HUES64 (cell line): ENCODE results near the gene GGN.
"Not testable (repeated sequence)": the region's sequence is repeated elsewhere in the genome, so short reads cannot be mapped to it uniquely, and the experiment has no call there.

ENCODE experiments used
- H3K27ac ChIP-seq: 2 replicates; pipeline ENCODE4 v1.7.0; 2013; ENCODE audit warnings: low read depth, low read length, inconsistent platforms
- H3K27me3 ChIP-seq: 2 replicates; pipeline ENCODE4 v1.6.1; 2013; ENCODE audit warnings: mild to moderate bottlenecking, low read length; ENCODE audit not compliant: insufficient read depth
- H3K36me3 ChIP-seq: 2 replicates; pipeline ENCODE4 v1.6.1; 2013; ENCODE audit warnings: mild to moderate bottlenecking, low read length; ENCODE audit not compliant: insufficient read depth
- H3K4me1 ChIP-seq: 2 replicates; pipeline ENCODE4 v1.6.1; 2013; ENCODE audit warnings: mild to moderate bottlenecking, low read length, moderate library complexity; ENCODE audit not compliant: insufficient read depth
- H3K4me3 ChIP-seq: 2 replicates; pipeline ENCODE4 v1.5.1; 2013; ENCODE audit warnings: mild to moderate bottlenecking, low read length, moderate library complexity
- H3K9ac ChIP-seq: 2 replicates; pipeline ENCODE4 v1.6.1; 2013; ENCODE audit warnings: mild to moderate bottlenecking, low read depth, low read length
- H3K9me3 ChIP-seq: 2 replicates; pipeline ENCODE4 v1.6.1; 2013; ENCODE audit warnings: low read depth, low read length; ENCODE audit not compliant: insufficient read depth
- WGBS: fragments of 150-250, 120-280 bp; methylation state at CpG from one replicate; pipeline ENCODE4 v1.1.7; 2013; ENCODE audit warnings: missing lambda C conversion rate; 5-methylcytosine and 5-hydroxymethylcytosine counted together

GGN gene

GRCh38 chr19:38360351-38360750, 27.5 kb downstream of the GGN start:
- Histone ChIP-seq H3K9me3 (peaks cover 5% of the 10 kb centered on the region), H3K9ac (no peak overlapping the region), H3K4me3 (no peak overlapping the region), H3K27ac (no peak overlapping the region), H3K36me3 (no peaks in the 10 kb centered on the region), H3K27me3 (peaks cover 43% of the 10 kb centered on the region), H3K4me1 (no peaks in the 10 kb centered on the region)
- 89% methylated on average over 9 of the region's 9 CpGs for WGBS

- H3K27ac ChIP-seq: no peak overlapping the region
- no peaks in the 10 kb centered on the region for H3K36me3 ChIP-seq
- peaks cover 43% of the 10 kb centered on the region for H3K27me3 ChIP-seq
- H3K9ac ChIP-seq: no peak overlapping the region
- no peaks in the 10 kb centered on the region for H3K4me1 ChIP-seq
- 68% methylated on average over 17 of the region's 18 CpGs for WGBS
- no peak overlapping the region for H3K4me3 ChIP-seq
- H3K9me3 ChIP-seq: no peaks in the 10 kb centered on the region
Measured at GRCh38 chr19:38359242-38360021, 28.4 kb downstream of the GGN start.

- H3K9me3 ChIP-seq: no peaks in the 10 kb centered on the region
- H3K27ac ChIP-seq: no peak overlapping the region
- no peaks in the 10 kb centered on the region for H3K36me3 ChIP-seq
- WGBS: 71% methylated on average over 5 of the region's 5 CpGs
- H3K27me3 ChIP-seq: peaks cover 43% of the 10 kb centered on the region
- H3K9ac ChIP-seq: no peak overlapping the region
- no peak overlapping the region for H3K4me3 ChIP-seq
- H3K4me1 ChIP-seq: no peaks in the 10 kb centered on the region
Measured at GRCh38 chr19:38358071-38358470, 29.8 kb downstream of the GGN start.

GRCh38 chr19:38355728-38356725, 31.8 kb downstream of the GGN start:
- H3K36me3 ChIP-seq: no peaks in the 10 kb centered on the region
- H3K9me3 ChIP-seq: no peaks in the 10 kb centered on the region
- H3K27me3 ChIP-seq: peaks cover 36% of the 10 kb centered on the region
- no peak overlapping the region for H3K9ac ChIP-seq
- H3K27ac ChIP-seq: no peak overlapping the region
- no peaks in the 10 kb centered on the region for H3K4me1 ChIP-seq
- H3K4me3 ChIP-seq: no peak overlapping the region
- WGBS: 90% methylated on average over 16 of the region's 16 CpGs

- Histone ChIP-seq H3K9ac (no peak overlapping the region), H3K4me3 (no peak overlapping the region), H3K27ac (no peak overlapping the region), H3K27me3 (peaks cover 5% of the 10 kb centered on the region), H3K4me1 (no peaks in the 10 kb centered on the region), H3K36me3 (no peaks in the 10 kb centered on the region), H3K9me3 (no peaks in the 10 kb centered on the region)
- WGBS: 88% methylated on average over 7 of the region's 8 CpGs
Measured at GRCh38 chr19:38352611-38353010, 35.2 kb downstream of the GGN start.

GRCh38 chr19:38351865-38352395, 35.9 kb downstream of the GGN start:
- Histone ChIP-seq H3K9ac (no peak overlapping the region; the same call in 1 of the 2 replicates), H3K27ac (no peak overlapping the region), H3K36me3 (no peaks in the 10 kb centered on the region), H3K9me3 (no peaks in the 10 kb centered on the region), H3K27me3 (peaks cover 3% of the 10 kb centered on the region; the same call in 1 of the 2 replicates), H3K4me1 (no peaks in the 10 kb centered on the region), H3K4me3 (no peak overlapping the region)
- WGBS: 78% methylated on average over 9 of the region's 9 CpGs

- no peaks in the 10 kb centered on the region for H3K36me3 ChIP-seq
- H3K4me1 ChIP-seq: no peaks in the 10 kb centered on the region
- 92% methylated on average over 3 of the region's 3 CpGs for WGBS
- no peaks in the 10 kb centered on the region for H3K27me3 ChIP-seq
- no peaks in the 10 kb centered on the region for H3K9me3 ChIP-seq
- no peak overlapping the region for H3K9ac ChIP-seq
- H3K4me3 ChIP-seq: no peak overlapping the region
- no peak overlapping the region for H3K27ac ChIP-seq
Measured at GRCh38 chr19:38350883-38351282, 37.0 kb downstream of the GGN start.

GRCh38 chr19:38346837-38347236, 41.0 kb downstream of the GGN start:
- 80% methylated on average over 3 of the region's 4 CpGs for WGBS
- Histone ChIP-seq H3K27me3 (no peaks in the 10 kb centered on the region), H3K36me3 (no peaks in the 10 kb centered on the region), H3K4me3 (no peak overlapping the region), H3K4me1 (no peaks in the 10 kb centered on the region), H3K9ac (no peak overlapping the region), H3K27ac (no peak overlapping the region), H3K9me3 (no peaks in the 10 kb centered on the region)

- Histone ChIP-seq H3K9me3 (no peaks in the 10 kb centered on the region), H3K4me3 (no peak overlapping the region), H3K27ac (no peak overlapping the region), H3K36me3 (no peaks in the 10 kb centered on the region), H3K4me1 (no peaks in the 10 kb centered on the region), H3K27me3 (no peaks in the 10 kb centered on the region), H3K9ac (no peak overlapping the region)
- WGBS: 87% methylated on average over 2 of the region's 2 CpGs
Measured at GRCh38 chr19:38340927-38341326, 46.9 kb downstream of the GGN start.

- not testable (repeated sequence) for H3K4me1 ChIP-seq, H3K4me3 ChIP-seq, H3K9ac ChIP-seq, H3K36me3 ChIP-seq, H3K27me3 ChIP-seq, H3K27ac ChIP-seq, H3K9me3 ChIP-seq
- 75% methylated on average over 4 of the region's 4 CpGs for WGBS
Measured at GRCh38 chr19:38339011-38339410, 48.8 kb downstream of the GGN start.

- H3K4me1 ChIP-seq: no peaks in the 10 kb centered on the region
- no peaks in the 10 kb centered on the region for H3K27me3 ChIP-seq
- H3K27ac ChIP-seq: no peak overlapping the region; the same call in 1 of the 2 replicates
- 68% methylated on average over 10 of the region's 10 CpGs for WGBS
- no peaks in the 10 kb centered on the region for H3K36me3 ChIP-seq
- H3K9ac ChIP-seq: no peak overlapping the region
- no peaks in the 10 kb centered on the region for H3K9me3 ChIP-seq
- peak overlapping the region; percentile 83 for H3K4me3 ChIP-seq
Measured at GRCh38 chr19:38337360-38337653, 50.5 kb downstream of the GGN start.
